NCI-H2227 treated with DMSO at 0.1 percent for 48 hours (cell line): ENCODE data around the gene SYNDIG1.
"Not testable (repeated sequence)": the region's sequence is repeated elsewhere in the genome, so short reads cannot be mapped to it uniquely, and the experiment has no call there.

ENCODE experiments used
- DNase-seq: peaks from one replicate; lab custom pipeline; 2025; lab: John Stamatoyannopoulos, UW

Gene SYNDIG1

DNA sequence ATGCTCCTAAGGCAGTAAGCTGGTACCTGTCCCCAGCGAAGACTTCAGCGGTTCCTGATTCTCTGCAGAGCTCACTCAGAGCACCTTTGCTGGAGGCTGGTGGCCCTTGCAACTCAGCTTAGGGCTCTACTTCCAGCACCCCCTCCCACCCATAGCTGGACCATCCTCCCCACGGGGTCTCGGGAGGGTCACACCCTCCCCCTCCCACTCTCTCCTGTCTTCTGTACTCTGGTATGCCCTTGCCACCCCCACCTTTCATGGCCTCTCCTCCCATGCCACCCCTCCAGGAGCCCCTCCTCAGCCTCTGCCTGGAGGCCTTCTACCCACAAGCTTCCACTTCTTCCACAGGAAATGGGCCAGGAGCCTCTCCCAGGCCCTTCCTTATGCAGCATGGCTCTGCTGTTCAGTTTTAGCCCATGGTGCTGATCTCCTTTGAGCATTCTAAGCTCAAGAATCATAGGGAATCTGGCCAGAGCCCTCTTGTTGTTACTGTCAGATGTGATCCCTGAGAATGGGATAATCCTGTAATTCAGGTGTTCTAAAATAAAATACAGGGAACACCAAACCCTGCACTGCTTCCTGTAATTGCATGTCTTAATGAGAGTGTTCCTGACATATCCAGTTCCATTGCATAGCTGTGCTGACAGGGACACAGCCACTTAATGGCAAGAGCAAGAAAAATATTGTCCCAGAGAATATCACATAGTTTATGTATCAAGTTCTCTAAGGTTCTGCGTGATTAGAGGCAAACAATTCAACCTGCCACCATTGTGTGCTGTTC, 142.1 kb downstream of the SYNDIG1 start:
- no peak for DNase-seq

DNA sequence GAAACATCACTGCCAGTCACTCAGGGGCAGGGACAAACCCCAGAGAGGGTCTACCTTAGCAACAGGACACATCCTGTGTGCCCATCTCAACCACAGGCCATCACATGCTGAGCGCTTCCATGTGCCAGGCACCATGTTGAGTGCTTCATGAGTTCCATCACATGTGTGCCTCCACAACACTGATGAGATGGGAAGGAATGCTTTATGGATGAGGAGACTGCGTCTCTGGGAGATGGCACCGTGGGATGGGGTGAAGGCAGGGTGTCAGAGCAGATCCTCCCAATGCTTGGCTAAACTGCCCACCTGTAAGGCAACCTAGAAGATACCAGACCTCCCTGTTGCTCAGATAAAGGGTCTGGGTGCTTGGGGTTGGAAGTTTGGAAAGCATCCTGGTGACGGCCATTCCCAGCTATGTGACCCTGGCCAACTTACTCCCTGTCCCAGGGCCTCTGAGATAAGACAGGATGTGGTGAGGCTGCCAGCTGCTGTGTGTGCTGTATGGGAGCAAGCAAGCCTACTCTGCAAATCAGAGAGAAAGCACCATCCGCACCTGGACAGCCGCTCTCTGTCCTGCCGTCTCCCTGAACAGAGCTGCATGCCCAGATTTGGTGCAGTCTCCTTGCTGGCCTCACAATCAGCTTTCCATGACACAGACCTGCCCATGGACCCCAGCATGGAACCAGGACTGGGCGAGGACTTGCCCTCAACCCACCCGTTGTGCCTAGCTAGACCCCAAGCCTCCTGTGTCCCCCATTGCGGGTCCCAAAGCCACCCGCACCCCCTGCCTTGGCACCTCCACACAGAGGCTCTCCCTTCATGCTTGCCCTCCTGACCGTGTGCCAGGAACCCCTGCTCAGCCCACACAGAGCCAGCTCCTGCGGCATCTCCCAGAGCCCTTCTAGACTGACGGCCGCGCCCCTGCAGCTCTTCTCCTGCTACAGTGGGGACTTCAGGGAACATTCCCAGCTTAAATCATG, 143.7 kb downstream of the SYNDIG1 start:
- DNase-seq = no peak

- no peak for DNase-seq
These were observed 144.9 kb downstream of the SYNDIG1 start for GRCh38 chr20:24614341-24614740.

DNA sequence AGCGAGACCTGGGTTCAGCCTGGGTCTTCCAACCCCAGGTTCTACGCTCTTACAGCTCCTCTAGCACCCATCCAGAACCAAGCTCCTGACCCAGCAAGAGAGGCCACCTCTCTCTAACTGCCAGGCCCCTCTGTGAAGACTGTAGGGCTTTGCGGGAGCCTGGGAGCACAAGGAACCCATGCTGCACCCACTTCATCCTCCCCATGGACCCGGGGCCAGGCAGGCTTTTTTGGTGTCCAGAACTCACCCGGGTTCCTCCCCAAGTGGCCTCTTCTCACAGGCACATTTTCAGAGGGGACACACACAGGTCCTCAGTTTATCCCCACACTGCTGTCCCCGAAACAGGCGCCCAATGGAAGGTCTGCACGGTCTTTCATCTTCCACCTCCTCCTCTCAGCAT, 145.9 kb downstream of the SYNDIG1 start:
- no peak for DNase-seq

- DNase-seq = no peak
These were observed 147.0 kb downstream of the SYNDIG1 start for GRCh38 chr20:24616258-24617079.

DNA sequence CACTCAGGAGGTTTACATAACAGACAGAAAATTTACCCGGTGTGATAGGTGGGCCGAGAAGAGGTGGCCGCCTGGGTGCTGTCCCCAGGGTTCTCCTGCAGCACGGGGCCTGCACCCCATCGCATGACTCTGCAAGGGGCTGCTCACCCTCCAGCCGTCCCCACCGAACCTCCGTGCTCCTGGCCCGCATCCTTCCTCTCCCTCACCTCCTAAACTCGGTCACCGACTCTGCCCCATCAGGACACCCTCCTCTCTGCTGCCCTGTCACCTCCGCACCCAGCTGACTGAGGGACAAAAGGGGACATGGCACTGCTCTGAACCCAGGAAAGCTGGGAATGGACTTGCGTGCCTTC, 147.6 kb downstream of the SYNDIG1 start:
- DNase-seq = no peak

DNA sequence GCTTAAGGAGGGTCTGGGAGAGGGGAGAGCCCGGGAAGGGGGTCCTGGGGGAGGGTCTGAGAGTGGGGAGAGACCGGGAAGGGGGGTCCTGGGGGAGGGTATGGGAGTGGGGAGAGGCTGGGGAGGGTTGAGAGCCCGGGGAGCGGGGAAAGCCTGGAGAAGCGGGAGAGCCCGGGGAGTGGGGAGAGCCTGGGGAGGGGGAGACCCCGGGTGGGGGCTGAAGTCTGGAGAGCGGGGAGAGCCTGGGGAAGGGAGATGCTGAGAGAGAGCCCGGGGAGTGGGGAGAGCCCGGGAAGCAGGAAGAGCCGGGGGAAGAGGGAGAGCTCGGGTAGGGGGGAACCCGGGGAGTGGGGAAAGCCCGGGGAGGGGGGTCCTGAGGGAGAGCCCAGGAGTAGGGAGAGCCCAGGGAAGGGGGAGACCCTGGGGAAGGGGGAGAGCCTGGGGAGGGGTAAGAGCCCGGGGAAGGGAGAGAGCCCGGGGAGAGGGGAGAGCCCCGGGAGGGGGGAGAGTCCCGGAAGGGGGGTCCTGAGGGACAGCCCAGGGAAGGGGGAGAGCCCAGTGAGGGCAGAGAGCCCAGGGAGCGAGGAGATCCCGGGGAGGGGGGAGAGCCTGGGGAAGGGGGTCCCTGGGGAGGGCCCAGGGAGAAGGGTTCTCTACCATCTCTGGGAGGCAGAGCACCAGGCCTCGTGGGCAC, 148.5 kb downstream of the SYNDIG1 start:
- DNase-seq = no peak

DNA sequence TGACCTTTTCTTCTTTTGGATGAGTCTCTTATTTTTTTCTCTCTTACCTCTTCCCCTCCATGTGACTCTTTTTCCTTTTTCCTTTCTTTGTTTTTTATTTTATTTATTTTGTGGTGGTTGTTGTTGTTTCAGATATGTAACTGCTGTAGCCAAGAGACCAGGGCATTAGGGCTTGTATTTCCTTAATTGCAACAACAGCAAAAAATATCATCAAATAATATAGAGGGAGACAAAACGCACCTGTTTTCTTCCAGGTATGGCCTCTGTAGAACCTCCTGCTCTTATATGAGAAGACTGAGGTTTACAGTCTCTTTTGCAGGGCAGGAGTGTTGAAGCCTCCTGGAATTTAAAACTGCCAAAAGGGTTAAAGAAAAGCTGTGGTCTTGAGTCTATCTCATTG, 149.3 kb downstream of the SYNDIG1 start:
- no peak for DNase-seq

DNA sequence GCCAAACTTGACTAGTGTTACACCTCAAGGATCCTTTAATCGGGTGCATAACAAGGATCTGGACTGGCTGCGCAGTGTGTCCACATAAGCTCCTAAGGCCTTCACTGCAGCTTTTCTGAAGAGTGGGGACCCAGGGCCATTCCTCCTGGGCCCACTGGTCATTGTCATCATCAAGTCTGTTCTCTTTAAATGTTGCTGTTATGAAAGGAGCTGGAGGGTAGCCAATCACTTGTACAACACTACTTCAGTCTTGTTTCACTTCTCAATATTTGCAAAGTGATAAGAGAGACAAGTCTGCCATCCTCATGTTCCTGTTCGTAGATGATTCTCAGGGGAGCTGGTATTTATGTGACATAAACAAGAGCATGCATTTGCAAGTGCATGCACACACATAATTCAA, 149.8 kb downstream of the SYNDIG1 start:
- DNase-seq = no peak

- DNase-seq = no peak
These were observed 151.6 kb downstream of the SYNDIG1 start for GRCh38 chr20:24620937-24621519.

GRCh38 chr20:24622856-24623255, 153.4 kb downstream of the SYNDIG1 start:
- DNase-seq = no peak

DNA sequence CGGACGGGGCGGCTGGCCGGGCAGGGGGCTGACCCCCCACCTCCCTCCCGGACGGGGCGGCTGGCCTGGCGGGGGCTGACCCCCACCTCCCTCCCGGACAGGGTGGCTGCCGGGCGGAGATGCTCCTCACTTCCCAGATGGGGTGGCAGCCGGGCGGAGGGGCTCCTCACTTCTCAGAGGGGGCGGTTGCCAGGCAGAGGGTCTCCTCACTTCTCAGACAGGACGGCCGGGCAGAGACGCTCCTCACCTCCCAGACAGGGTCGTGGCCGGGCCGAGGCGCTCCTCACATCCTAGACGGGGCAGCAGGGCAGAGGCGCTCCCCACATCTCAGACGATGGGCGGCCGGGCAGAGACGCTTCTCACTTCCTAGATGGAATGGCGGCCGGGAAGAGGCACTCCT, 156.7 kb downstream of the SYNDIG1 start:
- DNase-seq = not testable (repeated sequence)

DNA sequence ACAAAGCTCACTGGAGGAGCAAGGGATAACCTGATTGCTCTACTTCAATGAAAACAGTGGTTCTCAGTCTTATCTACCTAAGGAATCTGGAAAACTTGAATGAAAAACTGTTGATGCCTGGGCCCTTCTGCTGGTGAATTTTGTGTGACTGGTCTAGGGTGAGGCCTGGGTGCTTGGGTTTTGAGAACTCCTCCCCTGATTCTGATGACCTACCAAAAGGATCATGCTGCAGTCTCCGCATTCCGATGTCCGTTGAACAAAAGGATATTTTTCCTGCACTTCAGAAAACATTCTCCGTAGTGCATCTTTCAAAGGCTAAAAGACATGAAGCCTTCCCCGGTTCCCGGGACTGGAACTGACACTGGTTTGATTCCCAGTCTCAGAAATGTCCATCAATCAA, 157.9 kb downstream of the SYNDIG1 start:
- DNase-seq = no peak

GRCh38 chr20:24627926-24628325, 158.5 kb downstream of the SYNDIG1 start:
- no peak for DNase-seq

GRCh38 chr20:24628985-24629384, 159.6 kb downstream of the SYNDIG1 start:
- no peak for DNase-seq

DNA sequence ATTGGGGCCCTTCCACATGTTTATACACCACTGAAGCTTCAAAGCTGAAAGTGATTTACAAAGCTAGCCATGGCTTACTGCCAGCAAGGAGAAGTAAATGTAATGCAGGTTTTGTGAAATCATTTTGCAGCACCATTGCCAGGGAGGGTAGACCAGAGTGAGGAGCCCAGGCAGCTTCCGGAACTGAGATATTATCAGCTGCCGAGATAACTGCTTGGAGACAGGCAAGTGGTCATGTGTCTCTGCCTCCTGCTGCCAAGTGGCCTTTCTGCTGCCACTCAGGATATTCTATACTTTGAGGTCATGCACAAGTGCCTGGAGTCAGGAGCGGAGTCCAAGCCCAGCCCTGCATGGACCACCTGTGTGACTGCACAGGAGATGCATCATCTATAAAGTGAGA, 160.2 kb downstream of the SYNDIG1 start:
- DNase-seq = no peak

DNA sequence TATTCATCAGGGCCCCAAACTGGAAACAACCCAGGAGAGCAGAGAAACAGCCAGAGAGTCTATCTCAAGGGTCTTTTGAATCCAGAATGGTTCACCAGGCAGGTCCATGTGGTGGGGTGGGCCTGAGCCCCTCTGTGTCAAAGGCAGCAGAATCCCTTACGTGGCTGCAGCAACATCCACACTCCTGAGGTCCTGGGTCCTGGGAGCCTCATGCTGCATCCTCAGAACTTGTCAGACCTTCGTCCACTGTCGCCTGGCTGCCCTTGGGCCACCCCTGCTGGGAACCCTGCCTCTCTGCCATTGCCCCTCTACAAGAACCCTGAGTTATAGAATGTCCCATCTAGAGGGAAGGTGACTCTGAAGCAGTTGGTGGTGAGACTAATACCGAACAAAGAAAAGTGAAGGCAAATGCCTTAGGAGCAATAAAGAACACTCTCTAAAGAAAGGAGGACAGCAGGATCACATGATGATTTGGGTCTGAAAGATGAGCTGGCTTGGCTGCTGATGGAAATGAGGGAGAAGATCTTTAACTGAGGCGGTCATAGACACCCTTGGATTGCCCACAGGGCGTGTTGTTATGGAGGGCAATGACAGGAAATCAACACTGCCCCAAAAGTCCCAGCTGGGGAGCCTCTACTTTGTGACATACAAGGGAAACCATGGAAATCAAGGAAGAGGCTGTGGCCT, 161.2 kb downstream of the SYNDIG1 start:
- DNase-seq = no peak

DNA sequence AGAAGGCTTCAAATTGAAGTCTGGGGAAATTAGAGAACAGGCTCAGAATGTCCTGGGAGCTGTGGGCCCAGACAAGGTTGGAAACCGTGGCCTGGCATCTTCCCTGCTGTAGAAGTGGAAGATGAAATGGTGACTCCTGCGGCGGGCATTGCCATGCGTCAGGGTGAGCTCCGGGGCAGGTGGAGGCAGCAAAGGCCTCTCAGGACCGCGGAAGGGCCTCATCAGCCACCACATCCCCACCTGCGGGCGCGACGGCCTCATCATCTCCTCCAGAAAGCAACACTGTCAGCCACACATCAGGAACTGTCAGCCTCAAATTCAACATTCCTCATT, 161.7 kb downstream of the SYNDIG1 start:
- no peak for DNase-seq

DNA sequence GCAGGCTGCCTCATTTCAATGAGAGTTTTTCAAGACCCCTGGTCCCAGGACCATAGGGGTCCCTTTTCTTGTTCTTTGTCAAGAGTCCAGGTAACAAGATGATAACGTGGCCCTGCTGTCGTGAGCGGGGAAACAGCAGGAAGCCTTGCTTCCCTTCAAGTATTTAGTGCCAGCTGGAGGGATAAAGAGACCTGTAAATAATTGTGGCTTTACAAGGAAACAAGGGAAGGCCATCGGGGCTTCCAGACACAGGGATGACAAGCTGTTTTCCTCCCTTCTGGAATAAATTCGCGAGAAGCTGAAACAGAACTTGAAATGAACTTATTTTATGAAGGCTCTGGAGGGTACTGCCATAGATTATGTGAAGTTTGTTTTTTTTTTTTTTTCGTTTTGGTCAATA, 163.2 kb downstream of the SYNDIG1 start:
- DNase-seq = no peak

GRCh38 chr20:24633026-24633425, 163.6 kb downstream of the SYNDIG1 start:
- DNase-seq = no peak

DNA sequence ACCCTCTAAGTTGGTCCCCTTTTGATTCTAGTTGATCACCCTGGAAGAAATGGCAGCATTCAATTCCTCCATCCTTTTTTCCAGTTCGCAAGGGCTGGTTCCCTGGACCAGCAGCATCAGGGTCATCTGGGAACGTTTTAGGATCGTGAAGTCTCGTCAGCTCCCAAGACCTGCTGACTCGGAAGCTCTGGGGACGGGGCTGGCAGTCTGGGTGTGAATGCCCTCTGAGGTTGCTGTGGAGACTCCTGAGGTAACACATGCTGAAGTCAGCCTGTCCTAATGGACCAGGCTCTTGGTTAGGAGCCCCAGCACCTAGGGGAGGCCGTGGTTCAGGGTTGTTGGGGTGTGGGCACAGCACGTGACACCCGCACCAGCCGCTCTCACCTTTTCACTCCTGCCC, 164.1 kb downstream of the SYNDIG1 start:
- DNase-seq = no peak
